Tongue (tissue), 2 donors: Measurements from ENCODE around the gene DGKB. TPM values are rescaled to one million over a fixed set of nuclear protein-coding genes. Genes with fewer than 3 reads are reported as not detected.
A peak's percentile ranks its signal among the peaks of the same experiment; 100 is the strongest.

Experiments used
- DNase-seq: peaks from one replicate; pipeline ENCODE4 v3.0.0-alpha.2; 2015
- total RNA-seq: library from RNA; depleted of rRNA; stranded (reverse); fragments of >200 nt; gene quantifications from one replicate; pipeline ENCODE4 v1.2.3, GENCODE V29; 2014

The DGKB gene
- total RNA-seq, 1 donor from 2014 or later = 2.6 TPM

DNA sequence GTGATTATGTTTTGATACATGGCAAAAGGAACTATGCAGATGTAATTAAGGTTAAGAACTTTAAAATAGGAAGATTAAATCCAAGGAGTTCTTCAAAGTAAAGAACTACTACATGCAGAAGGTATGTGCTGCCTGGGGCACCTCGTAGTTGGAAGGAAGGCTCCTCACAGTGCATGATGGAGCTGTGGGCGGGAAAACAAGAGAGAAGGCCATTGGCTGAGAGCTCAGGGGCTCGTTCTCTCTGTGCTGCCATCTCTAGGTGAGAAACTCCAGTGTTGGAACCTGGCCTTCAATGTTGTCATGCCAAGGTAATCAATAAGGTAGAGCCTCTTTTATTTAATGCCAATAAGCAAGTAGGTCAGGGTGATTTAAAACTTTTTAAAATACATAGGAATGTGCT, 521.7 kb downstream of the DGKB start:
- DNase-seq = no peak

DNA sequence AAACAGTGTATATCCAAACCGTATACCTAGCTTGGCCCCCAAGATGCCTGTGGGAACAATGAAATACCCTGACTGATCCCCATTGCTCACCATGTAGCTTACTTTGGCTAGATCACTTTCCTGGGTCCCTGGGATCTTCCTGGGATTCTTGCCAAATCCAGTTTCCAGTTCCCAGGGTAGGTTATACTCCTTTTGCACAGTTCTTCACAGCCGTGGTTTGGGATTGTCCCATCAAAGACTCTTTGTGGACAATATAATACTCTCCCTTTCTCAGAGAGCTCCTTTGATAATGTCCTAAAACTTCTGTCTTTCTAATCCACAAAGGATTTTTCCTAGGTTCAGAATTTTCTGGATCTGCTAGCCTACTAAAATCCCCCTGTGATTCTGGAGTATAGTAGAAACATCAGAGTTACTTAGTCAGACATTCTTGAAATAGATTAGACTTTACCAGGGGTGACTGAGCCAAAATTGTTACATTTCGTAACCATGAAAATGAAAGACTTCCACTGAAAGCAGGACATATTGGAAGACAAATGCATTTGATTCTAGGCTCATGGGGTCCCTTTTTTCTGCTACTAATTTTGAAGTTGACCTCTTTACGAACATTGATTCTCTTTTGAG, 524.8 kb downstream of the DGKB start:
- no peak for DNase-seq

- no peak for DNase-seq
Measured at GRCh38 chr7:14376711-14377110, 525.8 kb downstream of the DGKB start.

GRCh38 chr7:14375998-14376397, 526.6 kb downstream of the DGKB start:
- DNase-seq = no peak

- DNase-seq = no peak
Measured at GRCh38 chr7:14374336-14374735, 528.2 kb downstream of the DGKB start.

- no peak for DNase-seq
Measured at GRCh38 chr7:14368285-14368684, 534.3 kb downstream of the DGKB start.

DNA sequence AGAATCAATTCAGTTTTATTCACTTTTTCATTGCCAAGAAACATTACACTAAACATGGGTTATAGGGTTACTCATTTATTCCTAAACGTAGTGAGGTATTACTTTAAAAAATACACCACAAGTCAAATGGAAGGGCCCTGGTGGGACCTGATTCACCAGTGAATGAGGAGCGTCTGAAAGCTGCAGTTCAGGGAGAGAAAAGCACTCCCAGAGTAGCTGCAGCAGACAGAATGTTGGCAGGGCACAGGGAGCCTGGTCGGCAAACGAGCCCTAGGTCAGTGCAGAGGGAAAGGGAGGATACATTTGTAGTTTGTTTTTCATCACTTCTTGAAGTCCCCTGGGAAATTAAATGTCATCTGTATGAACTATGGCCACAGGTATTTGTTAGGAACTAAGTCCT, 551.4 kb downstream of the DGKB start:
- no peak for DNase-seq

DNA sequence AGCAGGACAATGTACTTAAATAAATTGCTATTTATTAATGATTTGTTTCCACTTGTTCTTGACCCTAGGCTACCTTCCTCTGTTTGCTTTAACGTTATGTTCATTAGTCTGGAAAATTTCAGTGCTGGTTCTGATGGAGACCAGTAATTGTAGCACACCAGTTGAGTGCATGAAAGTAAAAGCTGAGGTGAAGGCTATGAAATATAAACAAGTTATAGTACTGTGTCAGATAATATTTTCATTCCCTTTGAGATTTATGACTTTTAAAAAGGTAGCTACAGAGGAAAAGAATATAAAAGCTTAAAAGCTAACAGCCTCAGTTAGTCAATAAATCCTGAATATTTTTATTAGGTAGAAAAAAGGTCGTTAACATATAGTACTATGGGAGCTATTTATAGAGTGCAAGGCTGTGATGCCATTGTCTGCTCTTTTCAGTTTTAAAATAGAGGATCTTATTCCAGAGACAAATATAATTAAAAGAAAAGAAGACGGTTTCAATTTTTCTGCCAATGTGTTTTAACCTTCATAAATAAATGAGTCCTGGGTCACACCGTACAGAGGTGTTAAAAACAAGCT, 561.3 kb downstream of the DGKB start:
- no peak for DNase-seq

DNA sequence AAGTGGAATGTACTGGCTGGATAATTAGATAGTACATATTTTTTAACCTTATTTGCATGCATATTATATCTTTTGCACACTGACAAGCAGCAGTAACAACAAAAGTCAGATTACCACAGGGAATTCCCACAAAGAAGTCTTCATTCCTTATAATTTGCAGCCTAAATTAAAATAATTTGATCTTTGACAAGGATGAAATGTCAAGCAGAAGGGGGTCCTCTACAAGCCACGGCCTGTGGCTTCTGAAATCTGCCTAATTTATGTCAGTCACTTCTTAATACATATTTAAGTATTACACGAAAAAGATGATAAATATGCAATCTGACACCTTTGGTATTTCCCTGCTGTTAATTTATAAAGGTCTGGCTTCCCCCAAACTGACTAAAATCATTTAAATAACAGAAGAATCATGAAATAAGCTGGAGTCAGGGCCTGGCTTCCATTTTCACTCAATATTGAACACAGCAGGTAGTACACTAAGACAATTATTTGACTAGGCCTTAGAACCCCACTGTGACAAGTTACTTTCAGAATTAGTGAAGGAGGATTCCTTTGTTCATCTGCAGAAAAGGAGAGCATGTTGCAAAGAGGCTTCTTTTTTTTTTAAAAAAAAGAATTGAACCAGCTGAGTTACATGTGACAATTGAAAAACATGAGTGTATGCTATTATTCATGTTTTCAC, 562.0 kb downstream of the DGKB start:
- no peak for DNase-seq

DNA sequence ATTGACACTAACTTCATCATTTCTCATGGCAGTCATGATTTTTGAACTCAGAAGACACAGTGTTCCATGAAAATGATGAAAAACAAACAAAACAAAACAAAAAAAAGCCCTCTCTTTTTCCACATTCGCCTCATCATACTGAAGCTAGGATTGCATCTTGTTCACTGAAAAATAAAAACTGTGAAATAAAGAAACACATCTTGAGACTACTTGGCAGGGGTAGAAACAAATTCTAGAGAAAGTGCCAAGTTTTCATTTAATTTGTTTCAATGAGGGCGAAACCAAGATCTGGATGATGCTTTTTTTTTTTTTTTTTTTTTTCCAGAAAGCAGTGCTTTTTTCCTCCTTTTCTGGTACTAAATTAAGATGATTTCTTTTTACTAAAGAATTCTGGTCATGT, 562.7 kb downstream of the DGKB start:
- no peak for DNase-seq

GRCh38 chr7:14336256-14336655, 566.3 kb downstream of the DGKB start:
- no peak for DNase-seq

DNA sequence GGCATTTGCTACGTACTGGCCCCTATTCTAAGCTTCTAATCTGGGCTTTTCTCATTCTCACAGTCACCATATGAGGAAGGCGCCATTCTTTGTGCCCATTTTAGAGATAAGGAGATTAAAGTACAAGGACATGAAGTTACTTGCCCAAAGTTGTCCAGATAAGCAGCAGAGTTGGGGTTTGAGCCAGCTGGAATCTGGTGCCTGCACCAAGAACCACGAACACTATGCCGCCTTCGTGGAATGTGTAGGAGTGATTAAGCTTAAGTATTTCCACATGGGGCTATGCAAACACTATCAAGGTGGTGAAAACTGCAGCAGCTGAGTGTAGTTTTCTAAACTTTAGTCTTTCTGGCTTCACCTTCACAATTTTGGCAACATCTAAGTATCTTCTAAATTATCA, 570.4 kb downstream of the DGKB start:
- DNase-seq = no peak

- DNase-seq = no peak
Measured at GRCh38 chr7:14324767-14325166, 577.8 kb downstream of the DGKB start.

DNA sequence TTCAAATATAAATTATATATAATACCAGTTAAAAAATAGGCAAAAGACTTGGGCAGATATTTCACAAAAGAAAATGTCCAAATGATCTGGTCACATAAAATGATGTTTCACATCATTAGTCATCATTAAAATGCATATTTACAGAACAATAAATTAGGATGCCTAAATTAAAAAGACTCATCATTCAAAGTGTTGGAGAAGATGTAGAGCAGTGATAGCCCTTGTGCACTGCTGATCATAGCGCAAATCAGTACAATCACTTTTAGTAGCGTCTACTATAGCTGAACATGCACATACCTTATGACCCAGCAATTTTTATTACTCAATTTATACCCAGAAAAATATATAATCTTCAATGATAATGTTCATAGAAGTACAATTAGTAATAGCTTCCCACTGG, 579.8 kb downstream of the DGKB start:
- no peak for DNase-seq

DNA sequence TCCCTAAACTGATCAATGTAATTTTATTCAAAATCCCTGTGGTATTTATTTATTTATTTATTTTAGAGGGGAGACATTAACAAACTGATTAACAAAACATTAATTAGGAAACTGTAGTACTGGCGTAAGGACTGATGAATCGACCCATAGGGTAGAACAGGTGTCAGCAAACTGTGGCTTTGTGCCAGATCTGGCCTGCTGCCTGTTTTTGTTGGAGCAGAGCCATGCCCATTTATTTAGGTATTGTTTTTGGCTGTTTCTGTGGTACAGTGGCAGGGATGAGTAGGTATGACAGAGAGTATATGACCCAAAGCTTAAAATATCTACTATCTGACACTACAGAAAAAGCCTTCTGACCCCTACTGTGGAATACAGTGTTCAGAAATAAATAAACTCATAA, 580.6 kb downstream of the DGKB start:
- DNase-seq = no peak

DNA sequence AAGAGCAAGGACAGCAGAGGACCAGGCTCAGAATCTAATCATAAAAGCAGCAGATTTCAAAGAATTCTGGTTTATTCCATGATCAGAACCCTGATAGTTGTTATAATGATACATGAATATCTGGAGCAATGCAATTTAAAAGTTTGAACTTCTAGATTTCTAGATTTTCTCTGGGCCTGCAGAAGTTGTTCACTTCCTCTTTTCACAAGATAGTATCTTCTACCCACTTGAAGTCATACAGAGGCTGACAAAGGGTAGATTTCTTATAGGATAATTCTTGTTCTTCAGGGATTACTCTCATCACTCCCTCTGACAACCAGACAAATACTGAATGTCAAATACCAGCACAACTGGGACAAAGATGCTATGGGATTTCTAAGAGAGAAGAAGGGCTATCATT, 593.1 kb downstream of the DGKB start:
- DNase-seq = no peak

DNA sequence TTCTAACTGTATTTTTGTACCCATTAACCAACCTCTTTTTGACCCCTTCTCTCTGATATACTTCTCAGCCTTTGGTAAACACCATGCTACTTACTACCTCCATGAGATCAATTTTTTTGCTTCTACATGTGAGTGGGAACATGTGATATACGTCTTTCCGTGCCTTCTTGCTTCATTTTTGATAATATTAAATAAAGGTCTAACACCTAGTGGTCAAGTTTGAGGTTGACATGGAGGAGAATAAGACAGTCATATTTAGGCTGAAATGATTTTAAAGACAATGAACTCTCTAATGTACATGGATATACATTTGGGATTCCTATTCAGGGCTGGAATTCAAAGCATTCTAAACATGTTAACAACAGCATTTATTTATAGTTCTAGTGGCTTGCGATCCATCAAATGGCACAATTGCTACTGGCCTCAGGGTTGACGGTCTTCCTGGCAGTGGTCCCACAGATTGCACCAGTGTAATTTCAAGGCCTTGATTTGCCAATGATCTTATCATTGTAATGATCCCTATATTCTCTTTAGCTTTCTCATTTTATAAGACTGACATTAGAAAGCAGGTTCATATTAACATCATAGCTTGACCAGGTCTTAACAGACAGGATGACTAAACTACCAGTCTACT, 597.2 kb downstream of the DGKB start:
- peak; percentile 39 for DNase-seq

- no peak for DNase-seq
Measured at GRCh38 chr7:14303536-14303935, 599.0 kb downstream of the DGKB start.

DNA sequence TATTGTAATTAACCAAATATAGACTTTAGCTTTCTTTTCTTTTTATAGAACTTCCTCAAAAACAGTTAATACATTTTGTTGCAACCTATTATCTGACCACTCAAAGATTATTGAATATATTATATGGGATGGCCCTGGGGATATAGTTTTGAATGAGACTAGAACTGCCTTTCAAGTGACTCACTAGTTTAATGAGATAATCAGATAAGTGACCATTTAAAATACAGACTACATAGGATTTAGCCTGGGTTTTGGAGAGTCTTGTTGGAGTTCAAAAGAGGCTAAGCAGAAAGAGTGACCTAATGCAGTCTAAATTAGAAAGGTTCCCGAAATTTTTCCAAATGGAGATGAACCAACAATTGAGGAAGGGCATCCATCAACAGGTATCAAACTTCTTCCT, 607.9 kb downstream of the DGKB start:
- DNase-seq = no peak

- no peak for DNase-seq
Measured at GRCh38 chr7:14293434-14293833, 609.1 kb downstream of the DGKB start.

- no peak for DNase-seq
Measured at GRCh38 chr7:14292737-14293136, 609.8 kb downstream of the DGKB start.

- DNase-seq = no peak
Measured at GRCh38 chr7:14289957-14290356, 612.6 kb downstream of the DGKB start.

GRCh38 chr7:14288701-14289100, 613.9 kb downstream of the DGKB start:
- no peak for DNase-seq

DNA sequence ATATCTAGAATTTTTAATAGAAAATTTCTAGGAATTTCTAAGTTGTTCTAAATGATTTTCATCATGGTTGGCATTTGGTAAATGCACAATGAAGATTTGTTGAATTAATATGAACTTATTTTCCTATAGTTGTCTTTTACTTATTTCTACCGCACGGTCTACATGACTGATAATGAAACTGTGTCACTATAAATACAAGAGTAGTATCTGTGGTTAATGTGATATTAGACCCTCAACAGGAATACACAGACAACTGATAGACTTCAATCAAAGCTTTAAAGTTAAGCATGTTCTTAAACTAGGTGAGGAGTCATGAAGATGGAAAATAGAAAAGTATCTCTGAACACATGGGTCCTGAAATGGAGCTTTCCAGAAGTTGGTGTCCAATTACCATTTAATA, 615.2 kb downstream of the DGKB start:
- no peak for DNase-seq
